ENCODE data around the gene TUBGCP2.
"Not testable (repeated sequence)": the region's sequence is repeated elsewhere in the genome, so short reads cannot be mapped to it uniquely, and the experiment has no call there.

The TUBGCP2 gene

GRCh38 chr10:133276435-133277201, 32.1 kb downstream of the TUBGCP2 start, which contains the start of gene ADAM8:
Gene ADAM8 (minus strand): TSS chr10:133276868. CDS start chr10:133276817, 51 bp downstream.
- DNase-seq, result no peak

- no peak for DNase-seq
Measured at GRCh38 chr10:133276100-133276434, 32.6 kb downstream of the TUBGCP2 start.

GRCh38 chr10:133275684-133276092, 33.0 kb downstream of the TUBGCP2 start:
- DNase-seq, result no peak

- DNase-seq, result no peak
Measured at GRCh38 chr10:133274751-133275683, 33.7 kb downstream of the TUBGCP2 start.

GRCh38 chr10:133273534-133274143, 35.0 kb downstream of the TUBGCP2 start:
- no peak for DNase-seq

- no peak for DNase-seq
Measured at GRCh38 chr10:133272964-133273420, 35.7 kb downstream of the TUBGCP2 start.

- DNase-seq, result no peak
Measured at GRCh38 chr10:133272301-133272963, 36.2 kb downstream of the TUBGCP2 start.

GRCh38 chr10:133271521-133272300, 37.0 kb downstream of the TUBGCP2 start:
- DNase-seq, result no peak

GRCh38 chr10:133270773-133271297, 37.8 kb downstream of the TUBGCP2 start:
- no peak for DNase-seq

GRCh38 chr10:133270204-133270603, 38.5 kb downstream of the TUBGCP2 start:
- no peak for DNase-seq

- DNase-seq, result no peak
Measured at GRCh38 chr10:133269367-133269766, 39.3 kb downstream of the TUBGCP2 start.

- no peak for DNase-seq
Measured at GRCh38 chr10:133268532-133268931, 40.1 kb downstream of the TUBGCP2 start.

- no peak for DNase-seq
Measured at GRCh38 chr10:133267829-133268228, 40.8 kb downstream of the TUBGCP2 start.

GRCh38 chr10:133267293-133267692, 41.4 kb downstream of the TUBGCP2 start:
- DNase-seq, result no peak

GRCh38 chr10:133266056-133266795, 42.4 kb downstream of the TUBGCP2 start:
- no peak for DNase-seq

GRCh38 chr10:133265052-133265451, 43.6 kb downstream of the TUBGCP2 start:
- not testable (repeated sequence) for DNase-seq

GRCh38 chr10:133264461-133264860, 44.2 kb downstream of the TUBGCP2 start:
- DNase-seq, result no peak

- no peak for DNase-seq
Measured at GRCh38 chr10:133263674-133264073, 45.0 kb downstream of the TUBGCP2 start.

GRCh38 chr10:133262696-133263095, 46.0 kb downstream of the TUBGCP2 start:
- DNase-seq, result peak; percentile 17

GRCh38 chr10:133261726-133262325, 46.8 kb downstream of the TUBGCP2 start:
- peak; percentile 5 for DNase-seq

Measured in DMS79 (cell line).